ENCODE data around the gene FANK1.
"Not testable (repeated sequence)": the region's sequence is repeated elsewhere in the genome, so short reads cannot be mapped to it uniquely, and the experiment has no call there.

FANK1 gene

GRCh38 chr10:125933693-125934092 is 37.3 kb downstream of the FANK1 start:
- no peak for DNase-seq

DNA sequence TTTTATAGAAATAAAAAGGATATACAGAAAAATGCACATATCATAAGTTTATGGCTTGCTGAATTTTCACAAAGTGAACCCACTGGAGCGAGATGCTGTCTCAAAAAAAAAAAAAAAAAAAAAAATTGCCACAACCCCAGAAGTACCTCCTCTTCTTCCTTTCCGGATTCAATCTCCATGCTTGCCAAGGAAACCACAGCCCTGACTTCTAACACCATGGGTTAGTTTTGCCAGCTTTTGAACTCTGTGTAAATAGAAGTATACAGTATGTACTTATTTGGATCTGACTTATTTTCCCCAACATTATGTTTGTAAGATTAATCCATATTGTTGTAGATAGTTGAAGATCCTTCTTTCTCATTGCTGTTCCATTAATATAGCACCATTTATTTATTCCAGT is 40.0 kb downstream of the FANK1 start:
- DNase-seq, result no peak

DNA sequence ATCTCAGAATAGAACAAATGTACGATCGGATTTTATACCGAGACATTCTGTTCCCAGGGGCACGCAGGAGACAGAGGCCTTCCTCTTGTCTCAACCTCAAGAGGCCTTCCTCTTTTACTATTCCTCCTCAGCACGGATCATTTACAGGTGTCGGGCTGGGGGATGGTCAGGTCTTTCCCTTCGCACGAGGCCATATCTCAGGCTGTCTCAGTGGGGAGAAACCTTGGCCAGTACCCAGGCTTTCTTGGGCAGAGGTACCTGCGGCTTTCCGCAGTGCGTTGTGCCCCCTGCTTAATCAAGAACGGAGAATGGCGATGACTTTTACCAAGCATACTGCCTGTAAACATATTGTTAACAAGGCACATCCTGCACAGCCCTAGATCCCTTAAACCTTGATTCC is 44.2 kb downstream of the FANK1 start:
- DNase-seq, result no peak

GRCh38 chr10:125951290-125951689 is 54.9 kb downstream of the FANK1 start:
- DNase-seq, result no peak

DNA sequence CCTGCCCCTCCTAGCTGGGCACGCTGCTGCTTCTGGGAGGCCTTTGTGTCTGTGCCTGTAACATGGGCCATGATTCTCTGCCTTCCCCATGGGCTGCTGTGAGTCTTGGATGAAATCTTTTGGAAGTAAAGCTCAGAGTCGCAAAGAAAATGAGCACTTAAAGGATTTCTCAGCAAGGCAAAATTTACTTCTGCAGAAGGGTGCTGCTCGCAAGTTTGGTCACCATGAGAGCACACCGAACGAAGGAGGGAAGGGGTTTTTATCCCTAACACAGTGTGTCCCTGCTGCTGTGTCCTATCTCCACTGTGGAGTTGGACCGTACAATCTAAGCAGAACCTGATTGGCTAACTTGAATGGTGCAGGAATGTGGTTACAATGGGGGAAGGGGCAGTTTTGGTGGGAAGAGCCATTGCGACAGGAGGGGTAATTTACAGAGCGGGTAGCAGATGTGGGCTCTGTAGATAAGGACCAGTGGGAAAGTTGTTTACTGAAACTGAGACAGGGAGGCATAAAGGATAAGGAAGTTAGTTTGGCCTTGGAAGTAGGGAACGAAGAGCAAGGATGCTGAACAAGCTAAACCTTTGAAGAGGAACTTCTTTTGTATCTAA is 57.5 kb downstream of the FANK1 start:
- DNase-seq, result no peak

DNA sequence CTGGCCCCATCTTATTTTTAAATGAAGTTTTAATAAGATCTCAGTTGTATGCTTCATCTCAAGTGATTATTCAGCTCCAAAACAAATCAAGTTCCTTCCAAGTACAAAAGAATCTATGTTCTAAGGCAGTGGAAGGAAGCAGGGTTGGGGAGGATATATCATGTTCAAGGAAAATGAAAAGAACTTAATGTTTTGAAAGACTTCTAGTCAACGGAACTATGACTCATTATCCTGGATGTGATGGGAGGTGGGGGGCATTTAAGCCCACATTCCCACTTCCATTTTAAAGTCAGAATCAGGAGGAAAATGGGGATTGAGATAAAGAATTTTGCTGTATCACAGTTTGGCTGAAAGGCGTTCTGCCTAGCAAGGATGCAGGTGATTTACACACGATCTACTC is 59.4 kb downstream of the FANK1 start:
- DNase-seq, result no peak

GRCh38 chr10:125961743-125962142 is 65.4 kb downstream of the FANK1 start:
- DNase-seq, result no peak

- no peak for DNase-seq
Observed at GRCh38 chr10:125962200-125962599, 65.8 kb downstream of the FANK1 start.

DNA sequence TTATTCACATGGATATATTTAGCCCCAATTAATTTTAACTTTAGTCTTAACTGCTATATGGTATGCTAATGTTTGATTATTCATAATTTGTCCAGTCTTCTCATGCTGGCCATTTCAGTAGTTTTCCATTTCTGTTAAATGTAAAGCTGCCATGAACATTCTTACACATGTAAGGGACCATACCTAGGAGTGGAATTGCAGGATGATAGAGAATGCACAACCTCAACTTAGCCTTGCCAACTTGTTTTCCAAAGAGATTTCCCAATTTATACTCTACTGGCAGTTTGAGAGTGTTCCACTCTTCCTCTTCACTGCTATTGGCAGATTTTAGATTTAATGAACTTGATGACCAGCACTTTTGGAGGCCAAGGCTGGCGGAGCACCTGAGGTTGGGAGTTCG is 68.2 kb downstream of the FANK1 start:
- DNase-seq, result no peak

DNA sequence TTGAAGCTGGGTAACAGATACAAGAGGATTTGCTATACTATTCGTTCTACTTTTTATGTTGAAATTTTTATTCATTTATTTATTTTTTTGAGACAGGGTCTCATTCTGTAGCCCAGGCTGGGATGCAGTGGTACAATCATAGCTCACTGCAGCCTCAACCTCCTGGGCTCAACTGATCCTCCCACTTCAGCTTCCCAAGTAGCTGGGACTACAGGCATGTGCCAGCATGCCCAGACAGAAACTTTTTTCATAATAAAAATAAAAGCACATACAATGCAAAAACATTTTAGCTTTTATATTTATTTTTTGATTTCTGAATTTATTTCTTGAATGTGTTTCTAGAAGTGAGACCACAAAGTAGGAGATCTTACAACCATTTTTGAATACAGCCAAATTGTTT is 71.2 kb downstream of the FANK1 start:
- DNase-seq, result no peak

- DNase-seq, result not testable (repeated sequence)
Observed at GRCh38 chr10:125970077-125970630, 73.8 kb downstream of the FANK1 start.

GRCh38 chr10:125976960-125977605 is 80.7 kb downstream of the FANK1 start:
- no peak for DNase-seq

DNA sequence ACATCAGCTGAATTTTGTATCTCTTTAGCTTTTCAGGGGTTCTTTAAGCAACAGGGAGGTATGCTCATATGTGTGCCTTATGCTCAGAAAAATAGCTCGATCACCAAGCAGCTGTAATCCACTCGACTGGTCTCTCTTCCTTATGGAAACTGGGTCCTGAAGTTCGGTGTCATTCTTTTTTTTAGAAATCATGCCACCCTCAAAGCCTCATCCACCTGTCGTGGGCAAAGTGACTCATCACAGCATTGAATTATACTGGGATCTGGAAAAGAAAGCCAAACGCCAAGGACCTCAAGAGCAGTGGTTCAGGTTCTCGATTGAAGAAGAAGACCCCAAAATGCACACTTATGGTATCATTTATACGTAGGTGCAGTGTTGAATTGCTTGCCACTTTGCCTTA is 83.6 kb downstream of the FANK1 start:
- DNase-seq, result no peak

GRCh38 chr10:125980521-125981035 is 84.2 kb downstream of the FANK1 start:
- DNase-seq, result no peak

DNA sequence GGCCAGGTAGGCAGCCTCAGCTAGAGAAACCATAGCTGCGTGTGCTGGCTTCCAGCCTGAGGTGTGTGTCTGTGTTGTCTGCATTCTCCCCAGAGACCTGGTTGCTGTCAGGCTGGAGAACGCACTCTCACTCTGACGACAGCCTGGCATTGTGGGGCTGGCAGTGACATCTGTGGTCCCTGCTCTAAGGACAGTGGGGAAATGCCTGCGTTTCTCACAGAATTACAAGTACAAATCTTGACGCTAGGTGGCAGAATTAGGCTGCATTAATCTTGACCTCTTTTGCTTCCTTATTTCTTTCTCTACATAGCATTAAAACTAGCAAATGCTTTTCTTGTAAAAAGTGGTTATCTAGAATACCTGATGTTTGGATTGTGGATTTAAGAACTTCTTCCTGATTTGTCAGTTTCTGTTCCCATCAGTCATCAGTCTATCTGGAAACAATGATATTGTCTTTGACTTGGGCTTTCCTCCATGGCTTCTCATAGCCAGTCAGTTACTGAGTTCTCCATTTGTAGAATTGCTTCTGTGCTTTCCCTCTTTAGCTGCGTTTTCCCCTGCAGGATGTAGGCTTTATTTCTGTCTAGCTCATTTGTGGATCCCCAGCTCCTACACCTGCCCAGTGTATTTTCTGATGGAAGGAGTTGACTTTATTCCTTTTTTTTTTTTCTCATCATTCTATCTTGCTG is 86.0 kb downstream of the FANK1 start:
- peak; percentile 34 for DNase-seq

DNA sequence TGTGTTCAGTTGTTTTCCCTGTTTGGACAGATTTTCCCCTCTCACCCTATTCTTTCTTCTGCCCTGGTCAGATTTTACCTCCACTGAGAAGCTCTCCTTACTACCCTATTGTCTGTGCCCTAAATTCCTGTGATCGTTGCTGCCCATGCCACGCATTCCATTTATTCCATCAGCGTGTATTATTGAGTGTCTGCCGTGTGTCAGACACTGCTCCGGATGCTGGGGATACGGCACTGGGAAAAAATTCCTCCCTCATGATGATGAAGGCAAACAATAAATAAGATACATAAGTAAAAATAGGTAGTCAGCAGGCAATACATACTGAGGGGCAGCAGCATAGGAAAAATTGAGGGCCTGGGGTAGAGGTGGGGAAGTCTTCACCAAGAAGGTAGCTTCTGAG is 86.8 kb downstream of the FANK1 start:
- no peak for DNase-seq

DNA sequence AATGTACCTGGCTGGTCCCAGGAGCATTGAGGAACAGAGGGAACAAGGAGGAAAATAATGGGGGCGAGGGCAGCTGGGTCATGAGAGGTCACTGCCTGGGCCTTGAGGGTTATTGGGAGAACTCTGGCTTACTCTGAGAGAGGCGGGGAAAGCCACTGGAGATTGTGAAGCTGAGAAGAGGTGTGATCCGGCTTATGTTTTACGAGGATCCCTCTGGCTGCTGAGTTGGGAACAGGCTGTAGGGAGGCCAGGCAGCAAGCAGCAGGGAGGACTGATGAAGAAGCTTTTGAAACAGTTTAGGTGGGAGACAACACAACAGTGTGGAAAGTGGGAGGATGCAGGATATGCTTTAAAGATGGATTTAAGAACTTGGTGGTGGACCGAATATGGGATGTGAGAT is 87.3 kb downstream of the FANK1 start:
- DNase-seq, result no peak

DNA sequence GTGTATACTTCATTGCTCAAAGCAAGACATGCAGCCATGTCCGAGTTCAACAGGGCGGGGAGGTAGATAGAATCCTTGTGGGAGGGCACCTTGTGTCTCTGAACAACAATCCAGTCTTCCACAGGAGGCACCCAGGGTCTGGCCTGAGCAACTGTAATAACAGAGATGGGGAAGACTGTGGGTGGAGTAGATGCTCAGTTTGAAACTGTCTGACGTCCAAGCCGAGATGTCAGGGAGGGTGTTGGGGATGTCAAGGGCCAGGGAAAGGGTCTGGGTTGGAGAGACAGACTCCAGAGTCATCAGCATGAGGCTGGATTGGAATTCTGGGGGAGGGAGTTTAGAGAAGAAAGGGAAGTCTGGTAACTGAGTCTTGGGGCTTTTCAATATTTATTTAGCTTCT is 88.0 kb downstream of the FANK1 start:
- no peak for DNase-seq

DNA sequence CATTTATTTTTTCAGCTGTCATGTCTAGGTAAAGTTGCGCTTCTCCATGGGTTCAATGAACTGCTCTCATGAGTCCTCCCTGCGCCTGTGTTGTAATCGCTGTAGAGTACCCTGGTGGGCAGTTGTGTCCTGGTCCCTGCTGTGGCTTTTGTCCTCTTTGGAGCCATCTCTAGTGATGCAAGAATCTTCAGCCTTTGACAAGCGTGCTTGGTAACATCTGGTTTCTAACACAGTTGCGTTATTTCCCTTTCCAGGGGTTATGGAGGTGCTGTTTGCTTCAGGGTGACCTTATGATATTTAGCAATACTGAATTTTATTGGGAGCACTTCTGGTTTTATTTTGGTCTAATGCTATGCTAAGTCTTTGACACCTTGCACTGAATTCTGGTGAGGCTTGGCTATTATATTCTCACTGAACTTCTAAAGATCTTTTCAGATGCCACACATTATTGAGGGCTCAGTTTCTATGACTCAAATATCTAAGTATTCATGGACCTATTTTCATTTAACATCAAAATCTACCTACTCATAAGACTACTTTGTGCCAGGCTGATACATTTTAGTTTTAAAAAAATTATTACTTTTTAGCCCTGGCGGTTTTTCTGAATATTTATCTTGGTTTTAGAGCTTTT is 88.6 kb downstream of the FANK1 start:
- DNase-seq, result no peak

DNA sequence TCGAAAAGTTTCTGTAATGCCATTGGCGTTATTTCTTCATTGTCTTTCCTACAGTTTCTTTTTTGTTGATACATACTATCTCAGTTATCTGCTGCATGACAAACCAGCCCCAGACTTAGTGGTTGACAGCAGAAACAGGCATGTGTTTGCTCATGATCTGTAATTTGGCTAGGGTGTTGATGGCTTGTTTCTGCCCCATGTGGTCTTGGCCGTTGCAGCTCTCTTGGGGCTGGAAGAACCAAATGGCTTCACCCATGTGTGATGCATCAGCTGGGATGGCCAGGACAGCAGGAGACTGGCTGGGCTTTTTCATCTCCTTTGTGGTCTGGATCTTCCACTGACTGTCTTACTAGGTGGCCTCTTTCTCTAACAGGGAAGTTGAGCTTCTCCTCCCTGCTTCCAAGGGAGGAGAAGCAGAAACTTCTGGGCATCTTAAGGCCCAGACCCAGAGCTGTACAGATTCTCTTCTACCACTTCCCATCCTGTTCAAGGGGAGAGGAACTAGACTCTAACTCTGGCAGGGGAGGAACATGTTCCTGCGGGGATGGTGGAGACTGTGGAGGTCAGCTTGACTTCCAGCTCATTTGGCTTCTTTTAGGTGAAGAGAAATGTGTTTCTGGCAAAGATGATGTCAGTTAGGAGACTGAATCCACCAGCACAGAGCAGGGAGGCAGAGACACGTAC is 89.3 kb downstream of the FANK1 start:
- no peak for DNase-seq

- no peak for DNase-seq
Observed at GRCh38 chr10:125989791-125990190, 93.4 kb downstream of the FANK1 start.

DNA sequence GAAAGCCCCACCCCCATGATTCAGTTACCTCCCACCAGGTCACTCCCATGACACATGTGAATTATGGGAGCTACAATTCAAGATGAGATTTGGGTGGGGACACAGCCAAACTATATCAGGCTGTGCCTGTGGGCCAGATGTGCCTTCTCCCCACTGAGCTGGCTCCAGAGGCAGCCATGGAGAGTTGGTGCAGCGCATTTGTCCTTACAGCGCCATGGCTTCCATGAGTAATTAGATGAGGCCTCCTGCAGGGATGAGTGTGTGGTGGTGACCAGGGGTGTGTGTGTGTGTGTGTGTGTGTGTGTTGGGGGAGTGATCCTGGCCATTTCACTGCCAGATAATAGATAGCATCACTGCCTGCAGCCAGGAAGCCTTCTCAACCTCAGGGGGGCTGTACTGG is 94.6 kb downstream of the FANK1 start:
- DNase-seq, result no peak

DNA sequence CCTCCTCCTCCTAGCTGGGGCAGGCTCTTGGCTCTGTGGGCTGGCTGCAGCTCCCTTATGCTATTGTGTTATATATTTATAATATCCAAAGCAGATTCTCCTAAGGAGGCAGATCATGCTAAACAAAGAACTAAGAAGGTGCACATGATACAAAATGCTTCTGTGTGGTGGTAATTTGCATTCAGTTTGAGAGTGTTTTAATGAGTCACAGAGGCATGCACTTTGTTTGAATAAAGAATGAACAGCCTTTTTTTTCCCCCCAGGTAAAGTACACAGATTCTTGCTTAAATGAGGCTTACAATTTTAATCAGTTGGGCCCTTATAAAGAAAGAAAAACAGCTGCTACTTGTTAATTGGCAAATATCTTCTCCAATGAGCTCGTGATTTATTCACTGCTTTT is 95.0 kb downstream of the FANK1 start:
- no peak for DNase-seq
